ENCODE results near the gene B4GAT1. TPM values are rescaled to one million over a fixed set of nuclear protein-coding genes. Genes with fewer than 3 reads are reported as not detected.

B4GAT1 gene
- total RNA-seq, 1 experiment from 2014 or later: 22.8 TPM

DNA sequence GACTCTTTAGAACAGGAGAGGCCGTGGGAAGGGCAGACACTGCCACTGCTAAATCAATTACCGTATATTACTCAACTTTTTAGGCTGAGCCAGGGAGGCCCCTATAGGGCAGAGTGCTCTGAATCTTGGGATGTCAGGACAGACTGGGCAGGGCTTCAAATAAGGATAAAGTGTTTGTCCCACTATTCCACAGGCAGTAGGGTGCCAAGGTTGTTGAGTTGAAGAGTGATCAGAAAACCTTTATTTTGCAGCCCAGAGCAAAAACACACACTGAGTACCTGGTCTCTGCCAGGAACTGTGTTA is 1.6 kb upstream of the B4GAT1 start:
- intact Hi-C loops (cut with micrococcal nuclease; ENCODE audit: unreplicated experiment): no loop called here
- Histone ChIP-seq H3K4me3 (no peak overlapping the region), H3K4me2 (peak overlapping the region; percentile 68; the same call in 1 of the 2 replicates), H3K9me2 (ENCODE audit: insufficient read depth) (no peaks in the 10 kb centered on the region), H3K36me3 (ENCODE audit: low read depth) (no peaks in the 10 kb centered on the region), H3K79me2 (ENCODE audit: low read depth) (peaks cover 24% of the 10 kb centered on the region), H3F3A (ENCODE audit: insufficient read depth, low read depth) (peaks cover 37% of the 10 kb centered on the region), H3K9me3 (ENCODE audit: insufficient read depth, low read depth) (no peaks in the 10 kb centered on the region), H3K27ac (no peak overlapping the region), H4K20me1 (ENCODE audit: insufficient read depth) (no peaks in the 10 kb centered on the region), H3K27me3 (ENCODE audit: insufficient read depth, low read depth) (no peaks in the 10 kb centered on the region), H3K4me1 (replicated peaks; ENCODE audit: insufficient read depth) (peaks cover 25% of the 10 kb centered on the region), H2AFZ (no peak overlapping the region)
- ChIA-PET POLR2A (ENCODE audit: unreplicated experiment) (no interaction called here), CTCF (interaction anchor here (0.7 kb wide), 1 partner anchor 22 kb away, joined by 4 read pairs; no protein-coding TSS in a partner anchor)
- BruUV-seq (replicated peaks): no TSS peak
- DNase-seq: no peak
- TF ChIP-seq CTCF (conservative IDR thresholded peaks at IDR 0.05) (no peak), EZH2 (IDR thresholded peaks at IDR 0.05; ENCODE audit: low read depth) (no peak)

- Histone ChIP-seq H3F3A (ENCODE audit: insufficient read depth, low read depth) (peaks cover 38% of the 10 kb centered on the region), H3K36me3 (ENCODE audit: low read depth) (no peaks in the 10 kb centered on the region), H3K79me2 (ENCODE audit: low read depth) (peaks cover 39% of the 10 kb centered on the region), H3K9me2 (ENCODE audit: insufficient read depth) (no peaks in the 10 kb centered on the region), H2AFZ (peak overlapping the region; percentile 100), H3K4me3 (peak overlapping the region; percentile 100), H3K27ac (peak overlapping the region; percentile 12; the same call in 1 of the 2 replicates), H3K4me1 (replicated peaks; ENCODE audit: insufficient read depth) (peaks cover 34% of the 10 kb centered on the region), H3K27me3 (ENCODE audit: insufficient read depth, low read depth) (no peaks in the 10 kb centered on the region), H4K20me1 (ENCODE audit: insufficient read depth) (peaks cover 10% of the 10 kb centered on the region), H3K4me2 (peak overlapping the region; percentile 87), H3K9me3 (ENCODE audit: insufficient read depth, low read depth) (no peaks in the 10 kb centered on the region)
- DNase-seq: peak in 1 of 2 experiments; percentile 30
- ChIA-PET CTCF (interaction anchor here (0.6 to 0.7 kb wide), 2 partner anchors 17 to 554 kb away, joined by 4 to 5 read pairs; no protein-coding TSS in a partner anchor), POLR2A (ENCODE audit: unreplicated experiment) (interaction anchor here (1.0 to 1.7 kb wide), 2 partner anchors 11 to 13 kb away, joined by 5 to 11 read pairs; partner anchors contain the start of gene RIN1)
- TF ChIP-seq CTCF (conservative IDR thresholded peaks at IDR 0.05): no peak
- no peak for TF ChIP-seq EZH2 (IDR thresholded peaks at IDR 0.05; ENCODE audit: low read depth)
- intact Hi-C loops (cut with micrococcal nuclease; ENCODE audit: unreplicated experiment): no loop called here
- BruUV-seq (replicated peaks): no TSS peak
These were observed 679 bp downstream of the B4GAT1 start for GRCh38 chr11:66346476-66347424.

GRCh38 chr11:66345316-66345649 is 2.1 kb downstream of the B4GAT1 start:
- Histone ChIP-seq H3K79me2 (ENCODE audit: low read depth) (peaks cover 39% of the 10 kb centered on the region), H3K27ac (0 out of 2 replicates have a peak overlapping the region, but pooled peaks have one; percentile 11), H2AFZ (peak overlapping the region; percentile 93), H3F3A (ENCODE audit: insufficient read depth, low read depth) (peaks cover 38% of the 10 kb centered on the region), H4K20me1 (ENCODE audit: insufficient read depth) (peaks cover 10% of the 10 kb centered on the region), H3K9me2 (ENCODE audit: insufficient read depth) (no peaks in the 10 kb centered on the region), H3K4me3 (peak overlapping the region; percentile 100), H3K9me3 (ENCODE audit: insufficient read depth, low read depth) (no peaks in the 10 kb centered on the region), H3K36me3 (ENCODE audit: low read depth) (no peaks in the 10 kb centered on the region), H3K4me1 (replicated peaks; ENCODE audit: insufficient read depth) (peaks cover 34% of the 10 kb centered on the region), H3K27me3 (ENCODE audit: insufficient read depth, low read depth) (no peaks in the 10 kb centered on the region), H3K4me2 (peak overlapping the region; percentile 87)
- CTCF ChIA-PET: interaction anchor here (0.6 to 2.4 kb wide), 4 partner anchors 9 to 77 kb away, joined by 4 to 7 read pairs (median 6); partner anchors contain the start of gene RIN1
- intact Hi-C loops (cut with micrococcal nuclease; ENCODE audit: unreplicated experiment): loop anchor here (1.0 kb wide), 1 partner anchor 26 kb away; the partner anchor contains the start of gene SLC29A2
- POLR2A ChIA-PET (ENCODE audit: unreplicated experiment): interaction anchor here (0.5 to 0.6 kb wide), 4 partner anchors 25 to 109 kb away, joined by 3 to 5 read pairs (median 4); no protein-coding TSS in a partner anchor
- DNase-seq: no peak
- BruUV-seq (replicated peaks): no TSS peak
- no peak for TF ChIP-seq CTCF (conservative IDR thresholded peaks at IDR 0.05)
- TF ChIP-seq EZH2 (IDR thresholded peaks at IDR 0.05; ENCODE audit: low read depth): no peak
